Epithelial cell of esophagus (primary cell): ENCODE results near the gene ITGB3BP.

Experiments used
- DNase-seq: peaks from one replicate; pipeline ENCODE4 v3.0.0; 2010; ENCODE audit warnings: low read depth
- H3K4me3 ChIP-seq: 2 replicates; pipeline ENCODE4 v1.5.1; 2011; ENCODE audit warnings: mild to moderate bottlenecking, low read length, control low read depth
- CTCF ChIP-seq: IDR thresholded peaks from 2 replicates; pipeline ENCODE4 v1.5.1; 2011; ENCODE audit warnings: low read depth, mild to moderate bottlenecking, low read length, control low read depth, inconsistent platforms; ENCODE audit not compliant: insufficient read depth; ENCODE audit errors: missing control alignments

ITGB3BP gene

GRCh38 chr1:63509718-63510117, 13.3 kb downstream of the ITGB3BP start:
- DNase-seq: no peak
- H3K4me3 ChIP-seq: no peak overlapping the region
- no peak for TF ChIP-seq CTCF

- H3K4me3 ChIP-seq: no peak overlapping the region
- TF ChIP-seq CTCF: no peak
- DNase-seq: no peak
Measured at GRCh38 chr1:63506782-63507181, 16.2 kb downstream of the ITGB3BP start.

GRCh38 chr1:63501256-63501655, 21.8 kb downstream of the ITGB3BP start:
- no peak for TF ChIP-seq CTCF
- no peak overlapping the region for H3K4me3 ChIP-seq
- no peak for DNase-seq

GRCh38 chr1:63498106-63498505, 24.9 kb downstream of the ITGB3BP start:
- no peak overlapping the region for H3K4me3 ChIP-seq
- no peak for TF ChIP-seq CTCF
- DNase-seq: peak; percentile 29

- H3K4me3 ChIP-seq: no peak overlapping the region
- no peak for TF ChIP-seq CTCF
- no peak for DNase-seq
Measured at GRCh38 chr1:63497577-63497976, 25.4 kb downstream of the ITGB3BP start.

GRCh38 chr1:63487336-63488065, 35.5 kb downstream of the ITGB3BP start:
- peak; percentile 74 for DNase-seq
- no peak for TF ChIP-seq CTCF
- no peak overlapping the region for H3K4me3 ChIP-seq

- DNase-seq: no peak
- no peak for TF ChIP-seq CTCF
- H3K4me3 ChIP-seq: no peak overlapping the region
Measured at GRCh38 chr1:63486629-63487028, 36.4 kb downstream of the ITGB3BP start.
